HEK293 (cell line): ENCODE results near the gene TWSG1.

Source experiments
- CTCF ChIA-PET: fragments of 350-600 bp; formaldehyde crosslinking; extraction: SDS; loops from one replicate; lab custom pipeline; 2021; ENCODE audit warnings: antibody characterized with exemption; lab: Yijun Ruan, JAX
- POLR2A ChIA-PET: fragments of 300-600 bp; formaldehyde crosslinking; extraction: SDS; loops from one replicate; lab custom pipeline; 2020; ENCODE audit warnings: antibody characterized with exemption, inconsistent platforms; lab: Yijun Ruan, JAX
- H3K27ac ChIP-seq: fragments of 200-500 bp; sonication (Bioruptor generic); 2 replicates; pipeline ENCODE4 v1.5.1; 2014; ENCODE audit warnings: low read depth, low read length, control low read depth, inconsistent platforms; ENCODE audit errors: extremely low read depth
- H3K36me3 ChIP-seq, 2 experiments: fragments of 200-500 bp in 1 of 2; sonication (Bioruptor generic) in 1 of 2; 1 replicate in 1 of 2; 2 replicates in 1 of 2; pipeline ENCODE4 v1.5.1; 2014 to 2017; ENCODE audit warnings: inconsistent platforms in 2 of 2, low read length in 2 of 2; ENCODE audit not compliant: control insufficient read depth in 2 of 2, insufficient read depth in 1 of 2
- H3K4me1 ChIP-seq: fragments of 200-500 bp; sonication (Bioruptor generic); 2 replicates; pipeline ENCODE4 v1.5.1; 2014; ENCODE audit warnings: mild to moderate bottlenecking, low read length, inconsistent platforms; ENCODE audit not compliant: control insufficient read depth, insufficient read depth
- H3K4me3 ChIP-seq: 2 replicates; pipeline ENCODE4 v1.5.1; 2011; ENCODE audit warnings: low read depth, mild to moderate bottlenecking, control low read depth, low read length, moderate library complexity
- H3K9me3 ChIP-seq: fragments of 200-500 bp; sonication (Bioruptor generic); 2 replicates; pipeline ENCODE4 v1.5.1; 2014; ENCODE audit warnings: low read depth, low read length, inconsistent platforms; ENCODE audit not compliant: control insufficient read depth, insufficient read depth
- EGR2 ChIP-seq: fragments of 450-650 bp; formaldehyde crosslinking; IDR thresholded peaks from 2 replicates; pipeline ENCODE4 v1.5.1; 2016; ENCODE audit warnings: low read depth, missing biosample characterization, missing genetic modification characterization
- HIC1 ChIP-seq: fragments of 450-650 bp; formaldehyde crosslinking; IDR thresholded peaks from 2 replicates; pipeline ENCODE4 v1.5.1; 2016; ENCODE audit warnings: missing biosample characterization, missing genetic modification characterization
- HOXD13 ChIP-seq: sonication (generic); formaldehyde crosslinking; IDR thresholded peaks from 2 replicates; pipeline ENCODE4 v1.8.0; 2022; ENCODE audit warnings: missing genetic modification reagents, borderline replicate concordance
- IKZF3 ChIP-seq: fragments of 450-650 bp; IDR thresholded peaks from 2 replicates; pipeline ENCODE4 v1.5.0; 2018; ENCODE audit warnings: missing biosample characterization, mild to moderate bottlenecking, missing genetic modification characterization, moderate library complexity
- KLF8 ChIP-seq: fragments of 450-650 bp; formaldehyde crosslinking; IDR thresholded peaks from 2 replicates; pipeline ENCODE4 v1.5.1; 2016; ENCODE audit warnings: missing biosample characterization, missing genetic modification characterization
- MYNN ChIP-seq: fragments of 450-650 bp; formaldehyde crosslinking; IDR thresholded peaks from 2 replicates; pipeline ENCODE4 v1.5.1; 2016; ENCODE audit warnings: missing biosample characterization, missing genetic modification characterization, borderline replicate concordance
- PRDM1 ChIP-seq: fragments of 450-650 bp; formaldehyde crosslinking; IDR thresholded peaks from 2 replicates; pipeline ENCODE4; 2016; ENCODE audit warnings: missing biosample characterization, missing genetic modification characterization
- ZBTB20 ChIP-seq: fragments of 450-650 bp; formaldehyde crosslinking; IDR thresholded peaks from 2 replicates; pipeline ENCODE4 v1.5.1; 2016; ENCODE audit warnings: missing biosample characterization, missing genetic modification characterization
- ZBTB48 ChIP-seq: fragments of 450-650 bp; formaldehyde crosslinking; IDR thresholded peaks from 2 replicates; pipeline ENCODE4 v1.5.1; 2016; ENCODE audit warnings: missing biosample characterization, missing genetic modification characterization
- ZFP3 ChIP-seq: fragments of 450-650 bp; formaldehyde crosslinking; IDR thresholded peaks from 2 replicates; pipeline ENCODE4 v1.5.1; 2016; ENCODE audit warnings: low read depth, missing biosample characterization, missing genetic modification characterization
- ZNF10 ChIP-seq: fragments of 450-650 bp; formaldehyde crosslinking; IDR thresholded peaks from 2 replicates; pipeline ENCODE4 v1.5.1; 2017; ENCODE audit warnings: missing biosample characterization, missing genetic modification characterization
- ZNF138 ChIP-seq: fragments of 450-650 bp; formaldehyde crosslinking; IDR thresholded peaks from 2 replicates; pipeline ENCODE4 v1.5.1; 2016; ENCODE audit warnings: missing biosample characterization, missing genetic modification characterization, borderline replicate concordance
- ZNF18 ChIP-seq: fragments of 450-650 bp; formaldehyde crosslinking; IDR thresholded peaks from 2 replicates; pipeline ENCODE4 v1.5.1; 2016; ENCODE audit warnings: missing biosample characterization, missing genetic modification characterization
- ZNF354C ChIP-seq: fragments of 450-650 bp; formaldehyde crosslinking; IDR thresholded peaks from 2 replicates; pipeline ENCODE4 v1.5.1; 2016; ENCODE audit warnings: missing biosample characterization, missing genetic modification characterization, low read depth, borderline replicate concordance
- ZNF398 ChIP-seq: fragments of 450-650 bp; formaldehyde crosslinking; IDR thresholded peaks from 2 replicates; pipeline ENCODE4 v1.5.1; 2017; ENCODE audit warnings: missing biosample characterization, missing genetic modification characterization
- ZNF488 ChIP-seq: fragments of 450-650 bp; formaldehyde crosslinking; IDR thresholded peaks from 2 replicates; pipeline ENCODE4 v1.5.1; 2016; ENCODE audit warnings: missing biosample characterization, missing genetic modification characterization
- ZNF530 ChIP-seq: fragments of 450-650 bp; formaldehyde crosslinking; IDR thresholded peaks from 2 replicates; pipeline ENCODE4 v1.5.1; 2016; ENCODE audit warnings: low read depth, missing biosample characterization, missing genetic modification characterization
- ZNF549 ChIP-seq: fragments of 450-650 bp; IDR thresholded peaks from 2 replicates; pipeline ENCODE4 v1.5.1; 2018; ENCODE audit warnings: missing biosample characterization, missing genetic modification characterization, mild to moderate bottlenecking, inconsistent platforms, moderate library complexity
- ZNF624 ChIP-seq: fragments of 450-650 bp; formaldehyde crosslinking; IDR thresholded peaks from 2 replicates; pipeline ENCODE4 v1.5.1; 2017; ENCODE audit warnings: missing biosample characterization, missing genetic modification characterization
- ZNF660 ChIP-seq: fragments of 450-650 bp; IDR thresholded peaks from 2 replicates; pipeline ENCODE4 v1.5.1; 2018; ENCODE audit warnings: missing biosample characterization, mild to moderate bottlenecking, missing genetic modification characterization
- ZNF670 ChIP-seq: fragments of 450-650 bp; formaldehyde crosslinking; IDR thresholded peaks from 2 replicates; pipeline ENCODE4 v1.5.1; 2016; ENCODE audit warnings: missing biosample characterization, missing genetic modification characterization, low read depth
- ZNF76 ChIP-seq: fragments of 450-650 bp; formaldehyde crosslinking; IDR thresholded peaks from 2 replicates; pipeline ENCODE4; 2016; ENCODE audit warnings: low read depth, missing biosample characterization, missing genetic modification characterization, borderline replicate concordance
- ZNF777 ChIP-seq: fragments of 450-650 bp; formaldehyde crosslinking; IDR thresholded peaks from 2 replicates; pipeline ENCODE4 v1.5.1; 2017; ENCODE audit warnings: missing biosample characterization, missing genetic modification characterization, borderline replicate concordance
- ZSCAN16 ChIP-seq: fragments of 450-650 bp; formaldehyde crosslinking; IDR thresholded peaks from 2 replicates; pipeline ENCODE4 v1.5.1; 2016; ENCODE audit warnings: missing biosample characterization, missing genetic modification characterization

TWSG1 gene

GRCh38 chr18:9333441-9334328 is 888 bp upstream of the TWSG1 start (continued):
- peak; percentile 30; the same call in 1 of the 2 replicates for TF ChIP-seq ZNF398 (tag by site-specific recombination)
- TF ChIP-seq MYNN (tag by site-specific recombination), result no peak
- TF ChIP-seq ZBTB20, result peak; percentile 63
- TF ChIP-seq ZNF670 (tag by site-specific recombination), result no peak
- no peak for TF ChIP-seq ZNF777 (tag by site-specific recombination)
- TF ChIP-seq ZBTB48, result no peak
- TF ChIP-seq ZNF76 (tag by site-specific recombination), result no peak

- H3K27ac ChIP-seq, result peak overlapping the region; percentile 71
- H3K4me3 ChIP-seq, result peak overlapping the region; percentile 70
- no peaks in the 10 kb centered on the region for H3K4me1 ChIP-seq
- peaks cover 12 to 24% of the 10 kb centered on the region in 2 experiments for H3K36me3 ChIP-seq
- ChIA-PET CTCF (interaction anchor here (0.5 kb wide), 1 partner anchor 375 kb away, joined by 3 read pairs; no protein-coding TSS in a partner anchor), POLR2A (interaction anchor here (0.5 to 2.2 kb wide), 9 partner anchors 13 to 631 kb away, joined by 3 to 10 read pairs (median 4); partner anchors contain the start of genes RALBP1 and VAPA)
- H3K9me3 ChIP-seq, result no peaks in the 10 kb centered on the region
- TF ChIP-seq KLF8, result no peak
- TF ChIP-seq ZFP3 (tag by site-specific recombination), result no peak
- TF ChIP-seq ZNF18, result no peak
- TF ChIP-seq PRDM1 (tag by site-specific recombination), result peak; percentile 73
- TF ChIP-seq ZSCAN16, result no peak
- no peak for TF ChIP-seq ZNF10 (tag by site-specific recombination)
- no peak for TF ChIP-seq HOXD13 (CRISPR knock-in tag)
- TF ChIP-seq ZBTB20, result peak; percentile 83
- no peak for TF ChIP-seq ZNF488 (tag by site-specific recombination)
- no peak for TF ChIP-seq EGR2
- TF ChIP-seq ZNF549 (tag by site-specific recombination), result 0 out of 2 replicates have a peak, but pooled peaks have one; percentile 32
- TF ChIP-seq ZNF624 (tag by site-specific recombination), result no peak
- TF ChIP-seq ZNF138, result no peak
- TF ChIP-seq HIC1 (tag by site-specific recombination), result no peak
- TF ChIP-seq ZNF530, result no peak
- TF ChIP-seq ZNF660 (tag by site-specific recombination), result 0 out of 2 replicates have a peak, but pooled peaks have one; percentile 46
- no peak for TF ChIP-seq ZNF354C
- TF ChIP-seq IKZF3, result no peak
Observed at GRCh38 chr18:9334973-9335696, 562 bp downstream of the TWSG1 start.
